GM13977 (cell line): ENCODE measurements around the gene DNASE1L3.

ENCODE experiments used
- DNase-seq: peaks from one replicate; pipeline ENCODE4 v3.0.0; 2012; ENCODE audit warnings: low spot score
- CTCF ChIP-seq: IDR thresholded peaks from 2 replicates; pipeline ENCODE4 v1.5.1; 2012; ENCODE audit warnings: mild to moderate bottlenecking, control low read depth; ENCODE audit not compliant: insufficient read depth; ENCODE audit errors: extremely low read depth, missing control alignments
- in situ Hi-C: fragments of 300-500 bp; cut with MboI; formaldehyde crosslinking; loops from one replicate; pipeline ENCODE4 v1.12.0; 2022; ENCODE audit warnings: low sequenced_read_pairs, low pct_unique_long_range_greater_than_20kb, mixed read lengths, inconsistent platforms; ENCODE audit not compliant: unreplicated experiment

The DNASE1L3 gene

GRCh38 chr3:58200846-58201355, 9.9 kb downstream of the DNASE1L3 start:
- no peak for TF ChIP-seq CTCF
- DNase-seq, result no peak
- in situ Hi-C loops, result no loop called here

- DNase-seq, result no peak
- no peak for TF ChIP-seq CTCF
- in situ Hi-C loops, result no loop called here
These were observed 10.6 kb downstream of the DNASE1L3 start for GRCh38 chr3:58200121-58200709.

GRCh38 chr3:58198804-58199203, 12.0 kb downstream of the DNASE1L3 start:
- no peak for TF ChIP-seq CTCF
- no peak for DNase-seq
- in situ Hi-C loops, result no loop called here

GRCh38 chr3:58198362-58198761, 12.4 kb downstream of the DNASE1L3 start:
- no peak for TF ChIP-seq CTCF
- in situ Hi-C loops, result no loop called here
- DNase-seq, result no peak

GRCh38 chr3:58197588-58197987, 13.2 kb downstream of the DNASE1L3 start:
- DNase-seq, result no peak
- in situ Hi-C loops, result no loop called here
- no peak for TF ChIP-seq CTCF

GRCh38 chr3:58193682-58194407, 16.9 kb downstream of the DNASE1L3 start:
- DNase-seq, result no peak
- TF ChIP-seq CTCF, result no peak
- in situ Hi-C loops, result no loop called here
